Brain pericyte (primary cell): Measurements from ENCODE around the gene PALLD.

Source experiments
- DNase-seq: peaks from one replicate; pipeline ENCODE4 v3.0.0-alpha.2; 2012; ENCODE audit warnings: low read depth, low spot score

PALLD gene

GRCh38 chr4:168674077-168674747, 177.4 kb downstream of the PALLD start:
- no peak for DNase-seq

GRCh38 chr4:168674866-168675265, 178.0 kb downstream of the PALLD start:
- peak; percentile 48 for DNase-seq

- no peak for DNase-seq
These were observed 180.2 kb downstream of the PALLD start for GRCh38 chr4:168677063-168677462.

GRCh38 chr4:168677879-168678278, 181.0 kb downstream of the PALLD start:
- no peak for DNase-seq

- DNase-seq, result no peak
These were observed 182.0 kb downstream of the PALLD start for GRCh38 chr4:168678751-168679366.

- no peak for DNase-seq
These were observed 182.5 kb downstream of the PALLD start for GRCh38 chr4:168679397-168679796.

- DNase-seq, result no peak
These were observed 183.0 kb downstream of the PALLD start for GRCh38 chr4:168679819-168680218.

GRCh38 chr4:168682898-168683500, 186.1 kb downstream of the PALLD start:
- DNase-seq, result no peak

- no peak for DNase-seq
These were observed 186.7 kb downstream of the PALLD start for GRCh38 chr4:168683595-168683994.

- DNase-seq, result no peak
These were observed 188.4 kb downstream of the PALLD start for GRCh38 chr4:168685136-168685809.

GRCh38 chr4:168688584-168688983, 191.7 kb downstream of the PALLD start:
- DNase-seq, result no peak

GRCh38 chr4:168689791-168690190, 192.9 kb downstream of the PALLD start:
- no peak for DNase-seq

- DNase-seq, result no peak
These were observed 193.3 kb downstream of the PALLD start for GRCh38 chr4:168690199-168690598.

GRCh38 chr4:168691631-168692369, 194.9 kb downstream of the PALLD start:
- no peak for DNase-seq

- DNase-seq, result no peak
These were observed 197.1 kb downstream of the PALLD start for GRCh38 chr4:168693750-168694490.

GRCh38 chr4:168694667-168695066, 197.8 kb downstream of the PALLD start:
- DNase-seq, result no peak

- no peak for DNase-seq
These were observed 198.4 kb downstream of the PALLD start for GRCh38 chr4:168695288-168695687.

- DNase-seq, result no peak
These were observed 199.4 kb downstream of the PALLD start for GRCh38 chr4:168696280-168696679.

- DNase-seq, result no peak
These were observed 200.0 kb downstream of the PALLD start for GRCh38 chr4:168696826-168697225.

- peak; percentile 53 for DNase-seq
These were observed 202.5 kb downstream of the PALLD start for GRCh38 chr4:168699224-168699878.

- DNase-seq, result no peak
These were observed 204.2 kb downstream of the PALLD start for GRCh38 chr4:168701061-168701460.
